GM12878 (cell line): ENCODE results near the gene TMCC3. TPM values are rescaled to one million over a fixed set of nuclear protein-coding genes. Genes with fewer than 3 reads are reported as not detected.
A peak's percentile ranks its signal among the peaks of the same experiment; 100 is the strongest.

ENCODE experiments used
- ATAC-seq: fragments of 200-7000 bp; cut with Tn5 transposase; 3 replicates; pipeline ENCODE4 v1.9.1; 2020; ENCODE audit warnings: mild to moderate bottlenecking, moderate library complexity
- BruUV-seq: library from RNA; stranded (reverse); fragments of 400-500 nt; replicated peaks from 2 replicates; lab custom pipeline; 2021; lab: Mats Ljungman, UMichigan
- CTCF ChIA-PET: fragments of 300-600 bp; sonication (Branson Sonifier 250); formaldehyde crosslinking; extraction: SDS; loops from one replicate; lab custom pipeline; 2021; ENCODE audit warnings: inconsistent platforms; lab: Yijun Ruan, JAX
- POLR2A ChIA-PET: fragments of 350-600 bp; formaldehyde crosslinking; extraction: SDS; loops from one replicate; lab custom pipeline; 2021; ENCODE audit warnings: inconsistent platforms; lab: Charles Lee
- RAD21 ChIA-PET: fragments of 300-600 bp; sonication (Branson Sonifier 250); formaldehyde crosslinking; loops from one replicate; lab custom pipeline; 2023; ENCODE audit warnings: antibody characterized with exemption; ENCODE audit not compliant: unreplicated experiment; lab: Charles Lee
- SMC1A ChIA-PET: fragments of 300-600 bp; sonication (Branson Sonifier 250); formaldehyde crosslinking; loops from one replicate; lab custom pipeline; 2023; ENCODE audit not compliant: unreplicated experiment, uncharacterized antibody; lab: Charles Lee
- DNase-seq: peaks from one replicate; pipeline ENCODE4 v3.0.0-alpha.2; 2011; ENCODE audit warnings: low read depth, low spot score
- FAIRE-seq: peaks from 3 replicates; lab custom pipeline; 2011; peaks lifted over from hg19 to GRCh38; lab: Jason Lieb, UNC
- H2AFZ ChIP-seq: 2 replicates; pipeline ENCODE4 v1.6.0; 2011; ENCODE audit warnings: low read depth, low read length, control low read depth; ENCODE audit not compliant: control insufficient read depth
- H3K27ac ChIP-seq: 2 replicates; pipeline ENCODE4 v1.5.1; 2011; ENCODE audit warnings: control low read depth; ENCODE audit not compliant: control insufficient read depth, insufficient read depth
- H3K27me3 ChIP-seq, 2 experiments: replicated peaks in 1 of 2; 2 replicates each; pipeline versions ENCODE4 v1.6.0 to v1.6.1; 2011; ENCODE audit warnings: low read length in 1 of 2; ENCODE audit not compliant: control insufficient read depth in 2 of 2, insufficient read depth in 2 of 2
- H3K36me3 ChIP-seq, 2 experiments: 2 replicates each; pipeline ENCODE4 v1.5.1; 2011; ENCODE audit warnings: low read length in 1 of 2; ENCODE audit not compliant: control insufficient read depth in 2 of 2, insufficient read depth in 2 of 2
- H3K4me1 ChIP-seq: 2 replicates; pipeline ENCODE4 v1.6.1; 2011; ENCODE audit warnings: mild to moderate bottlenecking, low read length, moderate library complexity, mixed read lengths; ENCODE audit not compliant: control insufficient read depth, insufficient read depth
- H3K4me2 ChIP-seq: 2 replicates; pipeline ENCODE4 v1.6.0; 2011; ENCODE audit warnings: control low read depth; ENCODE audit not compliant: control insufficient read depth, insufficient read depth
- H3K4me3 ChIP-seq: fragments of 200-600 bp; sonication (generic); 2 replicates; pipeline ENCODE4 v1.5.1; 2016
- H3K79me2 ChIP-seq: 2 replicates; pipeline ENCODE4 v1.6.0; 2011; ENCODE audit warnings: low read length; ENCODE audit not compliant: control insufficient read depth, insufficient read depth
- H3K9ac ChIP-seq: 2 replicates; pipeline ENCODE4 v1.8.0; 2011; ENCODE audit warnings: low read length, control low read depth, mixed read lengths; ENCODE audit not compliant: control insufficient read depth, insufficient read depth
- H3K9me3 ChIP-seq: replicated peaks from 3 replicates; pipeline ENCODE4 v1.5.1; 2011; ENCODE audit warnings: mild to moderate bottlenecking, low read length; ENCODE audit not compliant: control insufficient read depth, insufficient read depth
- H4K20me1 ChIP-seq: 2 replicates; pipeline ENCODE4 v1.6.0; 2011; ENCODE audit not compliant: control insufficient read depth, insufficient read depth
- ATF7 ChIP-seq: fragments of 450-650 bp; IDR thresholded peaks from 2 replicates; pipeline ENCODE4 v1.6.1; 2016; ENCODE audit warnings: low read depth, mild to moderate bottlenecking
- BRCA1 ChIP-seq: IDR thresholded peaks from 2 replicates; pipeline ENCODE4 v1.6.1; 2011; ENCODE audit warnings: low read depth, low read length, improper control_type of control experiment
- NR2C1 ChIP-seq: fragments of 450-650 bp; IDR thresholded peaks from 2 replicates; pipeline ENCODE4 v1.6.1; 2017; ENCODE audit warnings: antibody characterized with exemption, mild to moderate bottlenecking, moderate library complexity
- POU2F2 ChIP-seq: IDR thresholded peaks from 3 replicates; pipeline ENCODE4 v1.6.1; 2011; ENCODE audit warnings: low read depth, mild to moderate bottlenecking, low read length, borderline replicate concordance
- RB1 ChIP-seq: fragments of 450-650 bp; formaldehyde crosslinking; IDR thresholded peaks from 2 replicates; pipeline ENCODE4 v1.6.1; 2017; ENCODE audit warnings: mild to moderate bottlenecking, borderline replicate concordance
- SIX5 ChIP-seq: IDR thresholded peaks from 2 replicates; pipeline ENCODE4 v1.6.1; 2011; ENCODE audit warnings: mild to moderate bottlenecking, low read depth, low read length, moderate library complexity; ENCODE audit not compliant: severe bottlenecking
- SPI1 ChIP-seq: IDR thresholded peaks from 2 replicates; pipeline ENCODE4 v1.6.1; 2011; ENCODE audit warnings: low read depth, mild to moderate bottlenecking, low read length, moderate library complexity, borderline replicate concordance; ENCODE audit not compliant: insufficient read depth
- WGBS: methylation state at CpG from one replicate; pipeline ENCODE4 v1.1.6; 2016; ENCODE audit warnings: low lambda C conversion rate; ENCODE audit not compliant: insufficient replicate concordance, insufficient coverage; ENCODE audit errors: missing lambda C conversion rate; 5-methylcytosine and 5-hydroxymethylcytosine counted together
- in situ Hi-C: fragments of 300-500 bp; cut with MboI; formaldehyde crosslinking; loops from 9 replicates; pipeline ENCODE4 v1.14.3; 2018; ENCODE audit warnings: mixed read lengths
- intact Hi-C: fragments of 100-400 bp; cut with micrococcal nuclease; formaldehyde crosslinking; loops from one replicate; pipeline ENCODE4 v1.14.2; 2022; ENCODE audit not compliant: unreplicated experiment
- polyA plus RNA-seq, 11 experiments: library from polyadenylated mRNA; depleted of rRNA in 4 of 11; unstranded in 6 of 11; stranded (reverse) in 5 of 11; fragments of >200 nt; fragmentation: Nextera tagmentation in 4 of 11; fragmentation: Illumina TruSeq in 1 of 11; extraction: Ambion mirVana in 4 of 11; extraction: Trizol in 1 of 11; gene quantifications; 1 replicate in 1 of 11; 2 replicates in 10 of 11; pipeline versions ENCODE4 v1.2.1 to v1.2.3, GENCODE V29; 2011 to 2016; ENCODE audit warnings: inconsistent platforms in 2 of 11, missing spikeins in 2 of 11, low read depth in 1 of 11
- total RNA-seq, 4 experiments: library from RNA; depleted of rRNA in 3 of 4; stranded (reverse); fragments of >200 nt in 3 of 4; fragmentation: Illumina TruSeq in 1 of 4; extraction: Trizol in 1 of 4; gene quantifications; 2 replicates each; pipeline versions ENCODE4 v1.2.1 to v1.2.3, GENCODE V29; 2013 to 2021
- TF ChIP-seq, protein P1 (sequence below): fragments of 450-650 bp; IDR thresholded peaks from 2 replicates; pipeline ENCODE4 v1.6.1; 2018; ENCODE audit warnings: mild to moderate bottlenecking, low read depth, moderate library complexity; ENCODE audit not compliant: partially characterized antibody
- TF ChIP-seq, protein P2 (sequence below): IDR thresholded peaks from 2 replicates; pipeline ENCODE4 v1.6.1; 2011; ENCODE audit warnings: mild to moderate bottlenecking, low read depth, low read length, moderate library complexity; ENCODE audit not compliant: insufficient replicate concordance

Gene TMCC3
- total and polyA plus RNA-seq, 10 of the 15 experiments (the other 5 are each of a cell fraction or from before 2014, with no cell fraction given): 5.8 to 29.8 (median 12.6) TPM

DNA sequence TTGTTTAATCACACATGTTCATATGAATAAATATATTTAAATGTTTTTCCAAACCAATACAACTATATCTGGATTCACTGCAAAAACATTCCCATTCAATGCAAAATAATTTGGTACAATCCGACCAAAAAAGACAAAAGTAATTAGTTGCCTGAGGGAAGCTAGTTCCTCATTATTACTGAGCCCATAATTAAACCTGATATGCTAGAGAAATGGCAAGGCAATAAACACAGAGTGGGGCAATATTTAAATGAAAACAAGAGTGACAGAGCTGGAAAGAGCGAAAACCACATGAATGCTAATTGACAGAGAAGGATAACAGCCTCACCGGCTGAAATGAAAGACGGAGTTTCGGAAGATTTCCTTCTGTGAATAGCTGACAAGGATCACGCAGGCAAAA is 82.6 kb downstream of the TMCC3 start (continued):
- no peak for TF ChIP-seq BRCA1
- TF ChIP-seq RB1: no peak
- no peak for TF ChIP-seq NR2C1
- no peak for TF ChIP-seq POU2F2
- no peak for TF ChIP-seq ATF7
- TF ChIP-seq, protein P1, sequence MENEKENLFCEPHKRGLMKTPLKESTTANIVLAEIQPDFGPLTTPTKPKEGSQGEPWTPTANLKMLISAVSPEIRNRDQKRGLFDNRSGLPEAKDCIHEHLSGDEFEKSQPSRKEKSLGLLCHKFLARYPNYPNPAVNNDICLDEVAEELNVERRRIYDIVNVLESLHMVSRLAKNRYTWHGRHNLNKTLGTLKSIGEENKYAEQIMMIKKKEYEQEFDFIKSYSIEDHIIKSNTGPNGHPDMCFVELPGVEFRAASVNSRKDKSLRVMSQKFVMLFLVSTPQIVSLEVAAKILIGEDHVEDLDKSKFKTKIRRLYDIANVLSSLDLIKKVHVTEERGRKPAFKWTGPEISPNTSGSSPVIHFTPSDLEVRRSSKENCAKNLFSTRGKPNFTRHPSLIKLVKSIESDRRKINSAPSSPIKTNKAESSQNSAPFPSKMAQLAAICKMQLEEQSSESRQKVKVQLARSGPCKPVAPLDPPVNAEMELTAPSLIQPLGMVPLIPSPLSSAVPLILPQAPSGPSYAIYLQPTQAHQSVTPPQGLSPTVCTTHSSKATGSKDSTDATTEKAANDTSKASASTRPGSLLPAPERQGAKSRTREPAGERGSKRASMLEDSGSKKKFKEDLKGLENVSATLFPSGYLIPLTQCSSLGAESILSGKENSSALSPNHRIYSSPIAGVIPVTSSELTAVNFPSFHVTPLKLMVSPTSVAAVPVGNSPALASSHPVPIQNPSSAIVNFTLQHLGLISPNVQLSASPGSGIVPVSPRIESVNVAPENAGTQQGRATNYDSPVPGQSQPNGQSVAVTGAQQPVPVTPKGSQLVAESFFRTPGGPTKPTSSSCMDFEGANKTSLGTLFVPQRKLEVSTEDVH: no peak
- TF ChIP-seq, all 136 proteins: peak for 0

DNA sequence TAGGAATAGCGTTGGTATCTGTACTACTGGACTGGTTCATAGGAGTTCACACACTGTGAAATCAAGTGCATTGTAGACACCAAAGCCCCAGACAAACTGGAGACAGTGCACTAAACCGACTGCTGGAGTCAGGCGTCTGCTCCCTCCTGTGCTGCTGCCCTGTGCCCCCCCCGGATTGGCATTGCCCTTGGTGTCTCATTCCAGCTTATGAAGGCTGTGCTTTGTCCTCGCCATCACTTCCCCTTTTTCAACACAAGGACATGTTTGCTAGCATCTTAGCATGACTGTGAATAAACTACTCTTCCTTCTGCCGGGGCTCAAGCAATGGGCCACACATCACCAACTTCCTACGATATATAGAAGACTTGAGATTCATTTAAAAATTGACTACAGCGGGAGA is 84.0 kb downstream of the TMCC3 start:
- Histone ChIP-seq H3K36me3 (peaks cover 9 to 14% of the 10 kb centered on the region in 2 experiments; a peak in 3 of 4 replicates), H3K27me3 (no peaks in the 10 kb centered on the region), H2AFZ (no peak overlapping the region)
- POLR2A ChIA-PET: no interaction called here
- RAD21 ChIA-PET: no interaction called here
- CTCF ChIA-PET: no interaction called here
- SMC1A ChIA-PET: interaction anchor here (0.8 kb wide), 1 partner anchor 15 kb away, joined by 3 read pairs; no protein-coding TSS in a partner anchor
- no peak for DNase-seq
- WGBS: 69% methylated on average over 8 of the region's 8 CpGs
- no peak for TF ChIP-seq ATF7
- no peak for TF ChIP-seq SIX5
- TF ChIP-seq, protein P2, sequence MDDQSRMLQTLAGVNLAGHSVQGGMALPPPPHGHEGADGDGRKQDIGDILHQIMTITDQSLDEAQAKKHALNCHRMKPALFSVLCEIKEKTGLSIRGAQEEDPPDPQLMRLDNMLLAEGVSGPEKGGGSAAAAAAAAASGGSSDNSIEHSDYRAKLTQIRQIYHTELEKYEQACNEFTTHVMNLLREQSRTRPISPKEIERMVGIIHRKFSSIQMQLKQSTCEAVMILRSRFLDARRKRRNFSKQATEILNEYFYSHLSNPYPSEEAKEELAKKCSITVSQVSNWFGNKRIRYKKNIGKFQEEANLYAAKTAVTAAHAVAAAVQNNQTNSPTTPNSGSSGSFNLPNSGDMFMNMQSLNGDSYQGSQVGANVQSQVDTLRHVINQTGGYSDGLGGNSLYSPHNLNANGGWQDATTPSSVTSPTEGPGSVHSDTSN: no peak
- TF ChIP-seq SPI1: peak; percentile 90
- TF ChIP-seq, all 136 proteins: peak for 1
- ATAC-seq (no peak), FAIRE-seq (no peak)
- no peaks in the 10 kb centered on the region for H3K79me2 ChIP-seq
- H3K9me3 ChIP-seq: no peaks in the 10 kb centered on the region
- BruUV-seq: no TSS peak
- H4K20me1 ChIP-seq: no peaks in the 10 kb centered on the region
- no peak overlapping the region for H3K9ac ChIP-seq
- peaks cover 36% of the 10 kb centered on the region for H3K4me1 ChIP-seq
- intact Hi-C loops (no loop called here), in situ Hi-C loops (no loop called here)
- H3K27ac ChIP-seq: no peak overlapping the region
- no peak overlapping the region for H3K4me2 ChIP-seq
- no peak overlapping the region for H3K4me3 ChIP-seq
